T-helper 22 cell (primary cell): ENCODE results near the gene RFX1.
"Not testable (repeated sequence)": the region's sequence is repeated elsewhere in the genome, so short reads cannot be mapped to it uniquely, and the experiment has no call there.

ENCODE experiments used
- DNase-seq: peaks from one replicate; pipeline ENCODE4 v3.0.0-alpha.2; 2020; ENCODE audit warnings: low read depth

The RFX1 gene

DNA sequence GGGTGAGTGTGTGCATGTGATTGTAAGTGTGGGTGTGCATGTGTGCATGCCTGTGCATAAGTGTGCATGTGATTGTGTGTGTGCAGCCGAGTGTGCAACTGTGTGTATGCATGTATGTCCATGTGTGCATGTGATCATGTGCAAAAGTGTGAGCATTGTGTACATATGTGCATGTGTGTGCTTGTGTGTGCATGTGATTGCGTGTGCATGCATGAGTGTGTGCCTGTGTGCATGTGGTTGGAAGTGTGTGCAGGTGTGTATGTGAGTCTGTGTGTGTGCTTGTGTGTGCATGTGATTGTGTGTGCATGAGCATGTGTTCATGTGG lies 71.4 kb downstream of the RFX1 start:
- DNase-seq = no peak

DNA sequence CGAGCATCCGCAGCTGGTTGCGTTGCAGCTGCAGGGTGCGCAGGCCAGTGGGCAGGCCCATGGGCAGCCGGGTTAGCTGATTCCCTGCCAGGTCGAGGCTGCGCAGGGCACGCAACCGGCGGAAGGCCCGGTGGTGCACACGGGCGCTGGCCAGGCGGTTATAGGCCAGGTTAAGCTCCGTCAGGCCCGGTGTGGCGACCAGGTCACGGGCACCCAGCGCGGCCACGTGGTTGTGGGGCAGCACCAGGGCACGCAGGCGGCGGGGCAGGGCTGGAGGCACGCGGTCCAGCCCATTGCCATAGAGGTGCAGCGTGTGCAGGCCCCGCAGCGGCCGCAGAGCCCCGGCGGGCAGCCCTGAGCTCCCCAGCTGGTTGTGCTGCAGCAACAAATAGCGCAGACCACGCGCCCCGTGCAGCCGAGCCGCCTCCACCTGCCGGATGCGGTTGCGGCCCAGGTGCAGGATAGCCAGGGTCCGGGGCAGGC lies 73.2 kb downstream of the RFX1 start:
- no peak for DNase-seq

DNA sequence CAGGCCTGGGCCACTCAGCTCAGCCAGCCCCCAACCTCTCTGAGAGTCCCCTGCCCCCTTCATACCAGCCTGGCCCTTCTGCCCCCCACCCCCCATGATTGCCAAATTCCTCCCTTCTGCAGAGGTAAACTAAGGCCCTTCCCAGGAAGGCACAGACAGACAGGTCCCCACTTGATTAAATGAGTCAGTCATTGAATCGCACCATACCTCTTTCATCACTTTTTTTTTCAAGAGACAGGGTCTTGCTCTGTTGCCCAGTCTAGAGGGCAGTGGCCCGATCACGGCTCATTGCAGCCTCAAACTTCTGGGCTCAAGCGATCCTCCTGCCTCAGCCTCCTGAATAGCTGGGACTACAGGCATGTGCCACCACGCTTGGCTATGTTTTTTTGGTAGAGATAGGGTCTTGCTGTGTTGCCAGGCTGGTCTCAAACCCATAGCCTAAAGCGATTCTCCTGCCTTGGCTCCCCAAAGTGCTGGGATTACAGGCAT lies 73.9 kb downstream of the RFX1 start:
- no peak for DNase-seq

DNA sequence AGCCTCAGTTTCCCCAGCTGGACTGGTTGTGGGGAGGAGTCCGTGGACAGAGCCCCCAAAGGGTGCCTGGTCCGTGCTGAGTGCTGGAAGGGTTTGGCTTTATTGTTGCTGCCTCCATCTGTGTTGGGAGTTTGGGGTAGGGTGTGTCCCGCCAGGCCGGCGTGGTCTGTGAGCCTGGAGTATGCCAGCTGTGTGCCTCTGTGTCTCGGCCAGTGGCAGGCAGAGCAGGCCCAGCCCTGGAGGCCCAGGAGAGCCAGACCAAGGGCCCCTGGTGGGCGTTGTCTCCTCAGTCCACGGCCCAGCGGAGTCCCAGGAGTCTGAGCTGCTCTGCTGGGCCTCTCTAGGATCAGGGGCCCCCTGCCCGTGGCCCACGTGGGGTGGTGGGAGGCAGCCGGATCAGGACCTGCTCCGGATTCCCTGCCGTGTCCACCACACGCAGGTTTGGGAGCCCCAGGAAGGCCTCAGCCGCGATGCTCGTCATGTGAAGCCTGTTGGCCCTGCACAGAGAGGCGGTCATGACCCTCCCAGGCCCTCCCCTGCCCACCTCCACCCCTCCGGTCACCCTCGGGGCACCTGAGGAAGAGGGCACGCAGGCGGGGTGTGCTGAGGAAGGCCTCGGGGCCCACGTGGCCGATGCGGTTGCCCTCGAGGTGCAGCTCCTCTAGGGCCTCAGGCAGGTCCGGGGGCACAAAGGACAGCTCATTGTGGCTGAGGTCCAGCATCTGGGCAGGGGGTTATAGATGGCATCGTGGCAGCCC lies 74.5 kb downstream of the RFX1 start:
- no peak for DNase-seq

DNA sequence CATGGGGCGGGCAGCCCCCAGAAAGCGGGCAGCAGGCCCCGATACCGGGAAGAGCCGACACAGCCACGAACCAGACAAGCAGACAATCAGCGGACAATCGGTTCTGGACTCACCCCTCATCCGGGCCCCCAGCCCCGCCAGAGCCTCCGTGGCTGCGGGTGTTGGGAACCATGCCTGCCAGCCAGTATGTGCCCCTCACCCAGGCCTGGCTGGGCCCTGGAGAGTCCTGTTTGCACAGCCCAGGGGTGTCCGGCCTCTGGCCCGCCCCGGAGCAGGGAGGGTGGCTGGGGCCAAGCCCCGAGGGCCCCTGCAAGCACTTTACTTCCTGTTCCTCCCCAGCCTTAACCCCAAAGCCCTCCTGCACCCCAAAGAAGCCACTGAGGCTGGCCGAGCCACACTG lies 75.7 kb downstream of the RFX1 start:
- no peak for DNase-seq

DNA sequence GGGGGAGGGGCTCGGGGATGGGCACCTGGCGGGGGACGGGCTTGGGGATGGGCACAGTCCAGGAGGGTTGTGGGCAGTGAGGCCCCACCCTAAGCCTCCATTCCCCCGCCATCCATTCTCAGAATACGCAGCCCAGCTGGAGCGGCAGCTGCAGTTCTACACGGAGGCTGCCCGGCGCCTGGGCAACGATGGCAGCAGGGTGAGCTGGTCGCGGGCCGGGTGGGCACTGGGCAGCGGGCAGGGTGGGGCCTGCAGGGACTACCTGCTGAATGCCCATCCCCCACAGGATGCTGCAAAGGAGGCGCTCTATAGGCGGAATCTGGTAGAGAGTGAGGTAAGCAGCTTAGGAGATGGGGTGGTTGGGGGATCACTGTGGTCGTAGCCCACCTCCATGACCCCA lies 76.2 kb downstream of the RFX1 start:
- no peak for DNase-seq

DNA sequence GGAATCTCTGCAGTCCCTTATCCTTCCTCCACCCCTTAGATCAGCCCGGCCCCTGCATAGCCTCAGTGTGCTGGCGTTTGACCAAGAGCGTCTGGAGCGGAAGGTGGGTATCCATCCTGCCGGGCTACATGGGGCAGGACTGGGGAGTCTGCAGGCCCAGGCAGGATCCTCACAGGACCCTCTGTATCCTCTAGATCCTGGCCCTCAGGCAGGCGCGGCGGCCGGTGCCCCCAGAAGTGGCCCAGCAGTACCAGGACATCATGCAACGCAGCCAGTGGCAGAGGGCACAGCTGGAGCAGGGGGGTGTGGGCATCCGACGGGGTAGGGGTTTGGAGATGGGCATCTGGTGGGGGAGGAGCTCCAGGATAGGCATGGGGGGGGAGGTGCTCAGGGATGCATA lies 76.8 kb downstream of the RFX1 start:
- no peak for DNase-seq

DNA sequence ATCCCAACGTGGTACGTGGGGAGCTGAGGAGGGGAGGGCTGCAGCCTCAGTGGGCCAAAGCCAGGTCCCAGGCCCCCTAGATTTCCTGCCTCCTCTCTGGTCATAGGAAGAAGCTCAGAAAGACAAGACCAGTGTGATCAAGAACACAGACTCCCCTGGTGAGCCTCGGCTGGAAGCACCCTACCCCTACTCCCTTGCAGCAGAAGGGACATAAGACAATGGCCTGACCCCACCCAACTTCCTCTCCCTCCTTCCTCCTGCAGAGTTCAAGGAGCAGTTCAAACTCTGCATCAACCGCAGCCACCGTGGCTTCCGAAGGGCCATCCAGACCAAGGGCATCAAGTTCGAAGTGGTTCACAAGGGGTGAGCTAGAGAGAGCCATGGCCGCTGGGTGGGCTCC lies 79.4 kb downstream of the RFX1 start:
- DNase-seq = no peak

DNA sequence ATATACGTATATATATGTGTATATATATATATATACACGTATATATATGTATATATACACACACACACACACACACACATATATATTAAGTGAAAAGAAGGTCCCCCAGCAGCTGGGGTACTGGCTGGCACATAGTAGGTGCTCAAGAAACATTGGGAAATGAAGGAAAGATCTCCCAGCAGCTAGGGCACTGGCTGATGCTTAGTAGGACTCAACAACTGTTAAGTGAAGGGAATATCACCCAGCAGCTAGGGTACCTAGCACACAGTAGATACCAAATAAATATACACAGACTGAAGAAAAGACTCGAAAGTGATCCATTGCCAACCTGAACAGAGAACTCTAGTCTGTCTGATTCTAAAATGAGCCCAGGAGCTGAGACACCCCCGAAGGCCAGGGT lies 80.1 kb downstream of the RFX1 start:
- DNase-seq = no peak

DNA sequence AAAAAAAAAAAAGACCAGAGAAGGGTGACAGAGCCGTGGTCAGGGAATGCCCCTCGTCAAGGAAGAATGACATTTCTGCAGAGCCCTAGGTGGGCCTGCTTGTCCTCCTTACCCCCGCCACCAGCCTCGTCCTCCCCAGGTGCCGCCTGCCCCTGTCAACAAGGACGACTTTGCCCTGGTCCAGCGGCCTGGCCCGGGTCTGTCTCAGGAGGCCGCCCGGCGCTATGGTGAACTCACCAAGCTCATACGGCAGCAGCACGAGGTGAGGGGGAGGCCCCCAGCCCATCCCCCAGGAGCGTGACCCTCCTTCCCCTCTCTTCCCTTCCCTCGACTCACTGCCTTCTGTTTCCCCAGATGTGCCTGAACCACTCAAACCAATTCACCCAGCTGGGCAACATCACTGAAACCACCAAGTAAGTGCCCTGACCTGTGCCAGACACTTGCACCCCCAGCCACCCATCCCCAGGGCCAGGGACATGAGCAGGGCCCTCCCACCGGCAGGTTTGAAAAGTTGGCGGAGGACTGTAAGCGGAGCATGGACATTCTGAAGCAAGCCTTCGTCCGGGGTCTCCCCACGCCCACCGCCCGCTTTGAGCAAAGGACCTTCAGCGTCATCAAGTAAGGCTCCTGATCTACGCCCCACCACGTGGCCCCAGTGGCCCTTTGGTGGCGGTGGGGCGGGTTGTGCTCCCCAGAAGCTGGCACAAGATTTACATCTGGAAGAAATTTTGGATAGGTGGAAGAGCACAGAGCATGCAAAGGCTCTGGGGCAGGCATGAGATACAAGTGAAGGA lies 82.7 kb downstream of the RFX1 start:
- no peak for DNase-seq

DNA sequence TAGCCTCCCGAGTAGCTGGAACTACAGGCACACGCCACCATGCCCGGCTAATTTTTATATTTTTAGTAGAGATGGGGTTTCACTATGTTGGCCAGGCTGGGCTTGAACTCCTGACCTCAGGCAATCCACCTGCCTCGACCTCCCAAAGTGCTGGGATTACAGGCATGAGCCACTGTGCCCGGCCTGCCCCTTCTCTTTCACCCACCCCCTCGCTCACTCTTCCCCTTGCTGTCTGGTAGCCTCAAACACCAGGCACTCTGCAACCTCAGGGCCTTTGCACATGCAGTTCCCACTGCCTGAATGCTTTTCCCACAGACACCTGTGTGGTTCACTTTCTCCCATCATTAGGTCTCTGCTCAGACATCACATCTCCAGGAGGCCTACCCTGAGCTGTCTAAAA lies 84.0 kb downstream of the RFX1 start:
- not testable (repeated sequence) for DNase-seq

DNA sequence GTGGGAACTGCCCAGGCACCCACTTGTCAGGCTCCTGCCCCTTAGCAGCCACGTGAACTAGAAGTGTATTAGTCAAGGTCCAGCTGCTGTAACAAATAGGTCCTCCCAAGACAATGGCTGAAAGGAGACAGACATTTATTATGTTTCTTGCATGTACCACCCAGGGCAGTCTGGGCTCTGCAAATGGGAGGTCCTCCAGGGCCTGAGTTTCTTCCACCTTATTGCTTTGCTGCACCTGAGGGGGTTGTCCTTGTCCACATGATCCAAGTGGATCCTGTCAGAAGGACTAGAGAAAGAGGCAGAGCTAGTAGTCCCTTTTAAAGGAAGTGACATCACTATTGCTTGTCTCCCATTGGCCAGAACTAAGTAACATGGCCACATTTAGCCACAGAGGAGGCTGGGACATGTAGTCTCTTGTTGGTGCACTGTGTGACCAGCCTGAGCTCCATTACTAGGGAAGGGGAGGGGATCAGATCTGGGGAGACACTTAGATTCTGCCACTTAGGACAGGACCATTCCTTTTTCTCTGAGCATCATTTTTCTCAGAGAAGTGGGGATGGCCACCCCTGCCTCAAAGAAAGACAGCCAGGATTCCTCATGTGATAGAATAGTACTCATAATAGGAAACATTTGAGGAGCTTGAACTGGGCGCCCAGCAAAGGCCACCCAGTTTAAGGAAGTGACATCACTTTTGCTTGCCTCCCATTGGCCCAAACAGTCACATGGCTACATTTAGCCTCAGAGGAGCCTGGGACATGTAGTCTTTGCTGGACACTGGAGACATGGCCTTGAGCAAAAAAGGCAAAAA lies 85.0 kb downstream of the RFX1 start:
- DNase-seq = no peak

DNA sequence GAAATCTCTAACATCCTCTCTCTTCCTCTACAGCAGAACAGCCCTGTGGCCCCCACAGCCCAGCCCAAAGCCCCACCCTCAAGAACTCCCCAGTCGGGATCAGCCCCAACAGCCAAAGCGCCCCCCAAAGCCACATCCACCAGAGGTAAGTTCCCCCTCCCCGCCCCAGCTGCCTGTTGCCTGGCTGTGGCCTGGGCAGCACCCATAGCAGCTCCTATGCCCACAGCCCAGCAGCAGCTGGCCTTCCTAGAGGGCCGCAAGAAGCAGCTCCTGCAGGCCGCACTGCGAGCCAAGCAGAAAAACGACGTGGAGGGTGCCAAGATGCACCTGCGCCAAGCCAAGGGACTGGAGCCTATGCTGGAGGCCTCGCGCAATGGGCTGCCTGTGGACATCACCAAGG lies 85.6 kb downstream of the RFX1 start:
- no peak for DNase-seq

DNA sequence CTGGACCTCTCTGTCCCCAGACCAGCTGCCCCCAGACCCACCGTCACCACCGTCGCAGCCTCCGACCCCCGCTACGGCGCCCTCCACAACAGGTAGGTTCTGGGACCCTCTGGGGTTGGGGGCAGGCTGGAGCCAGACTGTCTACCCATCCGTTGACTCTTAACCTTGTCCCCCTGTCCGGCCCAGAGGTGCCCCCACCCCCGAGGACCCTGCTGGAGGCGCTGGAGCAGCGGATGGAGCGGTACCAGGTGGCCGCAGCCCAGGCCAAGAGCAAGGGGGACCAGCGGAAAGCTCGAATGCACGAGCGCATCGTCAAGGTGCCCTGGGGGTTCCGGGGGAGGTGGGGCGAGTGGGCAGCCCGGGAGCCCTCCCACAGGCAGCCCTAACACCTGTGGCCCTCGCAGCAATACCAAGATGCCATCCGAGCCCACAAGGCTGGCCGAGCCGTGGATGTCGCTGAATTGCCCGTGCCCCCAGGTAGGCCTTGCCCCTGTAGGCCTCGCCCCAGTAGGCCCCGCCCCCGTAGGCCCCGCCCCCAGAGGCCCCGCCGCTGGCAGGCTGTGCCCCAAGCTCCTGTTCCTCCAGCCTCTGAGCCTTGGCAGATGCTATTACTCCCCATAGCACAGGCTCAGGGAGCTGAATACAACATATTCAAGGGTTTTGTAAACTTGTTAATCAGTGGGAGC lies 87.3 kb downstream of the RFX1 start:
- no peak for DNase-seq

DNA sequence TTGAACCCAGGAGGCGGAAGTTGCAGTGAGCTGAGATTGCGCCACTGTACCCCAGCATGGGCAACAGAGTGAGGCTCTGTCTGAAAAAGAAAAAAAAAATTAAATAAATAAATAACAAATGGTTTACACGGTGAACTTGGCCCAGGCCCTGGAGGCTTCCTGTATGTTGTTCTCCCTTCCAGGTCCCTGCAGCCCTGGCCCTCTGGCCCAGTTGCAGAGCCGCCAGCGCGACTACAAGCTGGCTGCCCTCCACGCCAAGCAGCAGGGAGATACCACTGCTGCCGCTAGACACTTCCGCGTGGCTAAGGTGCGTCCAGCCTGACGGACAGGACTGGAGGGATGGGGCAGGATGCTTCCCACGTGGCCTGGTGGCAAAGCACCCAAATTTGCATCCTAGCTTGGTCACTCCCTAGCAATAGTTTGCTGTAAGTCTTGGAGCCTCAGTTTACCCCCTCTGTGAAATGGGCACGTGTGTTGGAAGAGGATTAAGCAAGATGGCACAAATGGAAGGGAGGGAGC lies 88.2 kb downstream of the RFX1 start:
- DNase-seq = no peak

DNA sequence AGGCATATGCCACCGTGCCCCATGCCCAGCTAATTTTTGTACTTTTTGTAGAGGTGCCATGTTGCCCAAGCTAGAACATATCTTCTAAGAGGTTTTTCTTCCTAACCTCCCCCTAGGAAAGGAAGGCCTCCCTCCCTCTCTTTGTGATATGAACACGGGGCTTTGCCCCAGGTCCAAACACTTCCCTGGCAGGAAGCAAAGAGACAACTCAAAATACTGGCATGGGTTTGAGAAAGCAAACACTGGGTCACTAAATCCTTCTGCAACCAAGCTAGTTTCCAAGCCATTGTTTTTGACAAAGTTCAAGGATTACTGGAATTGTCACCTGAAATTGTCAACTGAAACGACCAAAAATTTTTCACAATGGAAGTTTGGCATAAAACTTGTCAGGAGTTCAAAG lies 91.3 kb downstream of the RFX1 start:
- no peak for DNase-seq

DNA sequence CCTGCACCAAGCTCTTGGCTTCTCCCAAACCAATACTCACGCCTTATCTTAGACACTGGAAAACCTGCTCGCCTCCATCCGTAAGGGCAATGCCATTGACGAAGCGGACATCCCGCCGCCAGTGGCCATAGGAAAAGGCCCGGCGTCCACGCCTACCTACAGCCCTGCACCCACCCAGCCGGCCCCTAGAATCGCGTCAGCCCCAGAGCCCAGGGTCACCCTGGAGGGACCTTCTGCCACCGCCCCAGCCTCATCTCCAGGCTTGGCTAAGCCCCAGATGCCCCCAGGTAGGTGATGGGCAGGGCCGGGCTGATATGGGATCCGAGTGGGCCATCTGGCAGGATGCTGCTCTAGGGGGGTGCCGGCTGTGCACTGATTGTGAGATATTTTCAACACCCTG lies 92.8 kb downstream of the RFX1 start:
- DNase-seq = no peak
